Osteoblast (primary cell): ENCODE data around the gene CUL4B. TPM values are rescaled to one million over a fixed set of nuclear protein-coding genes. Genes with fewer than 3 reads are reported as not detected.

Experiments
- DNase-seq: peaks from one replicate; pipeline ENCODE4 v3.0.0; 2011; ENCODE audit warnings: low spot score, mixed read lengths; ENCODE audit not compliant: insufficient read length; ENCODE audit errors: missing footprints
- H2AFZ ChIP-seq: 2 replicates; pipeline ENCODE4 v1.6.0; 2011; ENCODE audit warnings: mild to moderate bottlenecking, low read length
- H3K27ac ChIP-seq: 2 replicates; pipeline ENCODE4 v1.5.1; 2011; ENCODE audit warnings: mild to moderate bottlenecking, low read depth, low read length, moderate library complexity
- H3K27me3 ChIP-seq: 2 replicates; pipeline ENCODE4 v1.6.0; 2012; ENCODE audit warnings: mild to moderate bottlenecking, control low read depth, inconsistent platforms, low read length, moderate library complexity; ENCODE audit not compliant: insufficient read depth
- H3K36me3 ChIP-seq: 2 replicates; pipeline ENCODE4 v1.5.1; 2011; ENCODE audit warnings: mild to moderate bottlenecking, low read length, control low read depth, moderate library complexity; ENCODE audit not compliant: insufficient read depth
- H3K4me1 ChIP-seq: 2 replicates; pipeline ENCODE4 v1.5.1; 2011; ENCODE audit warnings: mild to moderate bottlenecking, low read length, control low read depth, moderate library complexity; ENCODE audit not compliant: insufficient read depth
- H3K4me2 ChIP-seq: 2 replicates; pipeline ENCODE4 v1.6.0; 2011; ENCODE audit warnings: mild to moderate bottlenecking, low read length; ENCODE audit not compliant: insufficient read depth
- H3K4me3 ChIP-seq: fragments of 200-600 bp; sonication (generic); 3 replicates; pipeline ENCODE4 v1.5.1; 2012; ENCODE audit warnings: mild to moderate bottlenecking, low read length, inconsistent platforms; ENCODE audit not compliant: insufficient read depth
- H3K79me2 ChIP-seq: 2 replicates; pipeline ENCODE4 v1.6.0; 2012; ENCODE audit warnings: mild to moderate bottlenecking, low read length, control low read depth, inconsistent platforms; ENCODE audit not compliant: insufficient read depth
- H3K9me3 ChIP-seq: 2 replicates; pipeline ENCODE4 v1.5.1; 2011; ENCODE audit warnings: low read depth, low read length, control low read depth
- H4K20me1 ChIP-seq: 2 replicates; pipeline ENCODE4 v1.6.0; 2012; ENCODE audit warnings: mild to moderate bottlenecking, low read length, control low read depth; ENCODE audit not compliant: insufficient read depth
- total RNA-seq: library from RNA; depleted of rRNA; stranded (reverse); fragments of >200 nt; gene quantifications from 2 replicates; pipeline ENCODE4 v1.2.3, GENCODE V29; 2012
- TF ChIP-seq, protein P1 (sequence below): IDR thresholded peaks from 2 replicates; pipeline ENCODE4 v1.5.1; 2011; ENCODE audit warnings: mild to moderate bottlenecking, low read depth, low read length, moderate library complexity; ENCODE audit errors: extremely low read depth

Gene CUL4B
- total RNA-seq, 1 donor: 76.0 TPM

- no peaks in the 10 kb centered on the region for H3K4me1 ChIP-seq
- H3K79me2 ChIP-seq: no peaks in the 10 kb centered on the region
- no peaks in the 10 kb centered on the region for H3K36me3 ChIP-seq
- H3K27me3 ChIP-seq: no peaks in the 10 kb centered on the region
- H4K20me1 ChIP-seq: no peaks in the 10 kb centered on the region
- no peak overlapping the region for H3K4me3 ChIP-seq
- H3K27ac ChIP-seq: no peak overlapping the region
- H3K9me3 ChIP-seq: no peaks in the 10 kb centered on the region
- no peak overlapping the region for H3K4me2 ChIP-seq
- TF ChIP-seq, protein P1, sequence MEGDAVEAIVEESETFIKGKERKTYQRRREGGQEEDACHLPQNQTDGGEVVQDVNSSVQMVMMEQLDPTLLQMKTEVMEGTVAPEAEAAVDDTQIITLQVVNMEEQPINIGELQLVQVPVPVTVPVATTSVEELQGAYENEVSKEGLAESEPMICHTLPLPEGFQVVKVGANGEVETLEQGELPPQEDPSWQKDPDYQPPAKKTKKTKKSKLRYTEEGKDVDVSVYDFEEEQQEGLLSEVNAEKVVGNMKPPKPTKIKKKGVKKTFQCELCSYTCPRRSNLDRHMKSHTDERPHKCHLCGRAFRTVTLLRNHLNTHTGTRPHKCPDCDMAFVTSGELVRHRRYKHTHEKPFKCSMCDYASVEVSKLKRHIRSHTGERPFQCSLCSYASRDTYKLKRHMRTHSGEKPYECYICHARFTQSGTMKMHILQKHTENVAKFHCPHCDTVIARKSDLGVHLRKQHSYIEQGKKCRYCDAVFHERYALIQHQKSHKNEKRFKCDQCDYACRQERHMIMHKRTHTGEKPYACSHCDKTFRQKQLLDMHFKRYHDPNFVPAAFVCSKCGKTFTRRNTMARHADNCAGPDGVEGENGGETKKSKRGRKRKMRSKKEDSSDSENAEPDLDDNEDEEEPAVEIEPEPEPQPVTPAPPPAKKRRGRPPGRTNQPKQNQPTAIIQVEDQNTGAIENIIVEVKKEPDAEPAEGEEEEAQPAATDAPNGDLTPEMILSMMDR: no peak
- no peak for DNase-seq
- no peak overlapping the region for H2AFZ ChIP-seq
These were observed 74.0 kb downstream of the CUL4B start for GRCh38 chrX:120486786-120487185.

- no peaks in the 10 kb centered on the region for H3K27me3 ChIP-seq
- H3K36me3 ChIP-seq: no peaks in the 10 kb centered on the region
- peak overlapping the region; percentile 74 for H3K4me3 ChIP-seq
- peak overlapping the region; percentile 75 for H3K27ac ChIP-seq
- H2AFZ ChIP-seq: peak overlapping the region; percentile 91
- no peaks in the 10 kb centered on the region for H3K4me1 ChIP-seq
- DNase-seq: peak; percentile 85
- H3K4me2 ChIP-seq: peak overlapping the region; percentile 87
- H3K79me2 ChIP-seq: no peaks in the 10 kb centered on the region
- H4K20me1 ChIP-seq: no peaks in the 10 kb centered on the region
- TF ChIP-seq, protein P1: peak; percentile 54
- H3K9me3 ChIP-seq: no peaks in the 10 kb centered on the region
These were observed 74.9 kb downstream of the CUL4B start for GRCh38 chrX:120485638-120486520.

- H3K9me3 ChIP-seq: no peaks in the 10 kb centered on the region
These were observed 75.5 kb downstream of the CUL4B start for GRCh38 chrX:120485315-120485637.

DNA sequence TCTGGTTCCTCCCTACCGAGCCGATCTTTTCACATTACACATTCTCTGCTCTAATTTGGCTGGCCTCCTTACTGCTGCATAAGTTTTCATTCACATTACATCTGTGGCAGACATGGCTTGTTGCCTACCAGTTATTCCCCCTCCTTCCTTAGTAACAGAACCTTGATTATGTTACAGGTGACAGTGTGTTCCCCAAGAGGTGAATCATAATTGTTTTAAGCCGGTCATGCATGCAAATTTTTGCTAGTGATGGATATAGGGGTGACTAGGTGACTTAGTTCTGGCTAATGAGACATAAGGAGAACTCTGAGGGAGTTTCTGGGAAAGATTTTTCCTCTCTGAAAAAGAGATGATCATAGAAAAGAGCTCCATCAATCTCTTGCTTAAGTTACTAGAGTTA is 83.3 kb downstream of the CUL4B start:
- H3K36me3 ChIP-seq: no peaks in the 10 kb centered on the region
- no peaks in the 10 kb centered on the region for H3K9me3 ChIP-seq
- TF ChIP-seq, protein P1: no peak
- H3K79me2 ChIP-seq: no peaks in the 10 kb centered on the region
- H3K4me1 ChIP-seq: no peaks in the 10 kb centered on the region
- H3K27me3 ChIP-seq: no peaks in the 10 kb centered on the region
- no peak overlapping the region for H3K4me2 ChIP-seq
- no peak overlapping the region for H3K4me3 ChIP-seq
- H4K20me1 ChIP-seq: no peaks in the 10 kb centered on the region
- H2AFZ ChIP-seq: no peak overlapping the region
- H3K27ac ChIP-seq: no peak overlapping the region
- DNase-seq: no peak

More at GRCh38 chrX:120485315-120485637, 75.5 kb downstream of the CUL4B start:
- no peaks in the 10 kb centered on the region for H4K20me1 ChIP-seq
- H3K27ac ChIP-seq: peak overlapping the region; percentile 75
- peak overlapping the region; percentile 87 for H3K4me2 ChIP-seq
- peak overlapping the region; percentile 91 for H2AFZ ChIP-seq
- H3K27me3 ChIP-seq: no peaks in the 10 kb centered on the region
- no peak for DNase-seq
- no peaks in the 10 kb centered on the region for H3K79me2 ChIP-seq
- H3K36me3 ChIP-seq: no peaks in the 10 kb centered on the region
- H3K4me3 ChIP-seq: peak overlapping the region; percentile 74
- TF ChIP-seq, protein P1: no peak
- H3K4me1 ChIP-seq: no peaks in the 10 kb centered on the region
